ENCODE measurements around the gene PBX2. TPM values are rescaled to one million over a fixed set of nuclear protein-coding genes. Genes with fewer than 3 reads are reported as not detected.
"Not testable (repeated sequence)": the region's sequence is repeated elsewhere in the genome, so short reads cannot be mapped to it uniquely, and the experiment has no call there.

PBX2 gene
- polyA plus RNA-seq, 10 donors: 86.2 to 123 (median 103) TPM

DNA sequence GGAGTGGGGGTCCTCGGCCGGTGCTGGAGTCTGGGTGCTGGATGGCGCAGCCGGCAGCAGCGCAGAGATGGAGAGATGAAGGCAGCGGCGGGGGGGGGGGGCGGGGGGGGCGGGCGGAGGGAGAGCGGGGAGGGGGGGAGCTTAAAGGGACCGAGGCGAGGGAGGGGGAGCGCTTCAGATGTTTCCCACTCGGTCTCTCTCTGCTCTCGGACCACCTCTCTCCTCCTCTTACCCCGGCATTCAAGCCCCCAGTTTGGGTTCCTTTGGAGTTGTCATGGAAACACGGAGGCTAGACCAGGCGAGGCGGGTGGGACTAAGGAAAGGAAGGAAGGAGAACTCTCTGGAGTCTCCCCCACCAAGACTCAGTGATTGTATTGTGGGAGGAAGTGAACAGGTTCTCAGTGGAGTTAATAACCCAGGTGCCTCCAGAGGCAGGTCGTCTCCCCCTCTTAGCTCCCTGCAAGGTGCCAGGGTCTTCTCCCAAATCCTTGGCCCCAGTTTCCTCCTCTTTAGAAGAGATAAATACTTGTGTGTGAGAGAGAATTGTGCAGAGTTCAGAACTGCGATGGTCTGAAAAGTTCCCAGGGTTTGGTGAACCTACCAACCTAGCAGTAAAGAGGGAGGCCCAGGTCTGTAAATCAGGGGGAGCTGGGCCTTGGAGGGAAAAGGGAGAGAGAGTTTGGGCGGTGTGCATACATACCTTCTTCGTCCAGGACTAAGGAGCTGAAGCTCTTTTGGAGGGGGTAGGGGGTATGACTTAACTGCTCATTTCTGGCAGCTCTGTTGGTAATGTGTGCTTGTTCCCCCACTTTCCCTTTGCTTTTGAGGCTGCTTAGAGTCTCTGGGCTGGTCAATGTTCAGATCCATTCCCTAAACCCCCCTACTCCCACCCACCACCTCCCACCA lies 37.9 kb downstream of the PBX2 start, which contains the start of gene PRRT1:
Gene PRRT1, minus strand, starts transcription at position 77 of the 906 bp plus-strand sequence. CDS start 112 bp downstream, outside the sequence.
- DNase-seq: no peak

DNA sequence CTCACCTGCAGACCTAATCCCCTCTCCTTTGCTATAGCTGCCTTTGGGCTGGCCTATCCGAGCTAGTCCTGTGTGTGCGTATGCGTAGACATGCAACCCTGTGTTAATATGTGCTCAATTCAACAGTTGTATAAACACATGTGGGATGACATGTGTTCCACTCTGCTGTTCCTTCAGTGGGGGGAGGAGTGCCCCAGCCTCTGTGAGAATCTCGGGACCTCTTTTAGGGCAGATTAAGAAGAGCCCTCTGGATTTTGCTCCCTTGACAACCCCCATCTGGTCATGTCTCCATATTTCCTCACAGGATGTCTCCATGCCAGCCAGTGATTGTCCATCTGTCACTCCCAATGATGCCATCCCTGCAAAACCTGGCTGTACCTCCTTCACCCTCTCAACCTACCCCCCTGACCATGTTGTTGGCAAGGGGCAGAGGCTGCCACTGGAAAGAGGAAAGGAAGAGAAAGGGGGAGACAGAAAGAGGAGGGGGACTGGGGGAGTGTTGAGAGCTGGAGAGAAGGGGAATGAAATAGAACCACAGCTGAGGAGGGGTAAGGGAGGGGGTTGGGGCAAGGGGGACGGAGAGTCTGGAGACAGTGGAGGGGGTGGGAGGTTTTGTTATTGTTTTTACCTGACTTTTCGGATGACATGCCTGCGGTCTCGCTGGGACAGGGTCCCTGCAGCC lies 38.7 kb downstream of the PBX2 start:
- no peak for DNase-seq

DNA sequence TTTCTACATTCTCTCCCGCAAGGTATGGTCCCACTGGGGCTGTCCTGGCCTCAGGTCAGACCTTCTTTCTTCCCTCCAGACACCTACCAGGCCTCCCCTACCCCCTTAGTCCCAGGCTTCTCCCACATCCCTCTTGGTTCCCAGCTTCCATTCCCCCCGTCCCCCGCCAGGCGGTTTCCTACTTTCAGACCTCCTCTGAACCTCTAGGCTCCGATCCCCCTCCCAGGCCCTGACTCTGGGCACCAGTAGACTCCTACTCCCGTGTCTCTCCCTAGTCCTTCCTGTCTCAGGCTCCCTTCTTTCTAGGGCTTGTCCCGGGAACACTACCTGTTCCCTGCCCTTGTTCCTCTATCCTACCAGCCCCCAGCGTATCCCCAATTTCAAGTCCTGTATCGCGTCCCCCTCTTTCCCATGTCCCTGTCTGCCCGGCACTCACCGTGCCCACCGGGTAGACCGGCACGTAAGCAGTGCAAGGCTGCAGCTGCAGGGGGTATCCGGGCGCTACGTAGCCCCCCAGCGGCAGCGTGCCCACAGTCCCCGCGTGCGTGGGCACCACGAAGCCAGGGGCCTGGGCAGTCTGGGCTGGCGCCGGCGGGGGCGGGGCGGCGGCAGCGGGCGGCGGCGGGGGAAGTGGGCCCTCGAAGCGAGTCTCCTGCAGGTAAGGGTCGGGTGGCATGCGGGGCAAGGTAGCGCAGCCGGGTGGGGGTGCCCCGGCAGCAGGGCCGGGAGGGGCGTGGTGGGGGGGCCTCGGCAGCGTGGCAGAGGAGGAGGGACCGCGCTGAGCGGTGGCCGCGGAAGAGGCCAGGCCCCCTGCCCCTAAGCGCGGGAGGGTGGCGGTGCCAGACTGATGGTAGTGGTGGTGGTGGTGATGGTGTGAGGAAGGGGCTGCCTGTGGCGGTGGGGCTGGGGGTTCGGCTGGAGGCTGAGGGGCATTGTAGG lies 39.8 kb downstream of the PBX2 start:
- no peak for DNase-seq

DNA sequence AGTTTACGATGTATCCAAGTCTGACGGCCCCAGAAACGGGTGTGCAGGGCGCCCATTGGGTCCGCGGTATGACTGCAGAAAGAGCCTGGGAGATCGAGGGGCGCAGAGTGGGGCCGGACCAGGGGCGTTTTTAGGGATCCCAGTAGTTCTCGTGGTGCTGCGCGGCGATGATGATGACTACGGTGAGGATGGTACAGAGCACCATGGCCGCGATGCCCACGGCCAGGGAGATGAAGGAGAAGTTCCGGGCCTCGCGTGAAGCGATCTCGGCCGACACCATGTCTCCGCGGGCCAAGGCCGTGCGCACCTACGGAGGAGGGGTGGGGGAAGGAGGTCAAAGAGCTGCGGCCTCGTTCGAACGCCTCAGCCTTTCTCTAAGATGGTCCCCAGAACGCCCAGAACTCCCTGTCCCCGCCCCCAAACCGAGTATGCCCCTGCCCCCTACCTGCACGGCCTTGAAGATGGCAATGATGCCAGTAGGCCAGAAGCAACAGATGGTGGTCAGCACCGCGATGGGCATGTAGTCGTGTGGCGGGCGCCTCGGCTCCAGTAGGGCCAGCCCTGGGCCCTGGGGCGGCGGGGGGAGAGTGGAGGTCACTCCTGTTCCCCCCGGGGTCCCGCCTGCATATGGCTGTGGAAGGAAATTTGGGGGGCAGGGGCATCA lies 40.8 kb downstream of the PBX2 start:
- no peak for DNase-seq

DNA sequence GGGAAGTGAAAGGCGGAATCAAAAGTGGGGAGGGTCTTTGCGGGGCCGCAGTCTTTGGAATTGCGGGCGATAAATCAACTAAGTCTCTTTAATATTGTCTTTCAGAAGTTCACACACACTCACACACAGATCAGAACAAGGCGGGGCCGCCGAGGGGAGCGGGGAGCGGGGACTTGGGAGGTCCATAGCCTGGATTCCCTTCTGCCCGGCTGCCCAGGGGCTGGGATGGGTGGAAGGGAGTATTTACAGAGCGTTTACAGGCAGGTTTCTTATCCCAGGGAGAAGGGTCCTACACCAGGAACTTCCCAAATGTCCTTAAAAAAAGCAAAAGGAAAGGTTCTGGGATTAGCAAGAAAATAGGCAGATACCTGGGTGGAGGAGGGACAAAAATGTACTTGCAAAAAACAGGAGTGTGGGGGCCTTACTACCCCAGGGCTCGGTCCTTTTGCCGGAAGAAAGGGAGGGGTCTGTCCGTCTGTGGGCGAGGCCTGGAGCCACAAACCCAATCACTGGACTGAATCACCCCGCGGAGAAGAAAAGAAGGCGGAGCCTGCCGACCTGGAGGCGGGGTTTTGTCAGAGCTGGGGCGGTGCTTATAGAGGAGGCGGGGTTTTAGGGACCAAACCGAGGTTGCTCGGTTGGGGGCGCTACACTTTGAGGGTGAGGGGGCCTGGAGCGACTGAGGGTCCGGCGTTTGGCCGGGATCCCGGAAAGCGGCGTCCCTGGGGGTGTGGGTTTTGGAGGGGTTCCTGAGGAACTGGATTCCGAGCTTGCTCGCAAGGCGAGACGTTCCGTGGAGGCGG lies 41.5 kb downstream of the PBX2 start:
- peak in 2 of 3 donors; percentile 59 to 73 for DNase-seq

DNA sequence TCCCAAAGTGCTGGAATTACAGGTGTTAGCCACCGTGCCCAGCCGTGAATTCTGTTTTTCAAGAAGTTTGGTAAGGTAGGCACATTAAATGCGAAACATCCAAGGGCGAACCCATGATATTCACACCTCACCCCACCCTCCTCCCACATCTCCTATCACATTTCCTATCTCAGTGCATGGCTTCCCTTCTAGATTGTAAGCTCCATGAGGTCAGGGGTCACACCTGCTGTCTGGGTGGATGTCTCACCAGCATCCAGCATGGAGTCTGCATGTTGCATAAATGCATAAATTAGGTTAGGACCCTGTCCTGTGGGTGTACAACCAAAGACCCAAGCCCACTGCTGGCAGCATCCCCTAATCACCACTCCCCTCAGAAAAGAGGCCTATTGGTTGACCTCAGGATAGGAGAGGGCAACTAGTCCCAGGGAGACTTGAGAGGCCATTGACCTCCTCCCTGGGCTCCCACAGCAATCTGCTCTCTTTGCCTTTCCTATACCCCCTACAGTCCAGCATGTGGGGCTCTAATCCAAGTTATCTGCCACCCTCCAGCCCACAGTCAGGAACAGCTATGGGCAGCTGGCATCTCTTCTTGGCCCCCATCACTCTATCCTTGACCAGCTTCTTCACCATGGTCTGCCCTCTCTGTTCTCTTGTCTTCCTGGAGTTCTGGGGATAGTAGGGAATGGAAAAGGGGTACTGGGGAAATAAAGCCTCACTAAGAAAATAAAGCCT lies 42.4 kb downstream of the PBX2 start:
- no peak for DNase-seq

DNA sequence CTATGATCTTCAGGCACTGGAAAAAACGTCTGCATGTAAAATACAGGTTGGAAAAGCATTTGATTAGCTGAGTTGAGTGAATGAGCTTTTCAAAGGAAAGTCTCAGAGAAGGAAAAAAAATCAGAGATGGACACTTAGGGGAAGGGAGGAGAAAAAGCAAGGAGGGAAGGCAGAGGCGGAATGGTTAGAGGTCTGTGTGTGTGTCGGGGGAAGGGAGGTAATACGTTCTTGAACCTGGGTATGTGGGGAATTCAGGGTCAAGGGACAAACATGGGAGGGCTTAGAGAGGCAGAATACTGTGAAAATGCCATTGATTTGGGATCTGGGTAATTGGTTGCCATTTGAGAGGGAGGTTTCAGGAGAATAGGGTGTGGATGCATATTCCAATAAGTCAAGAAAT lies 43.3 kb downstream of the PBX2 start:
- DNase-seq: no peak

DNA sequence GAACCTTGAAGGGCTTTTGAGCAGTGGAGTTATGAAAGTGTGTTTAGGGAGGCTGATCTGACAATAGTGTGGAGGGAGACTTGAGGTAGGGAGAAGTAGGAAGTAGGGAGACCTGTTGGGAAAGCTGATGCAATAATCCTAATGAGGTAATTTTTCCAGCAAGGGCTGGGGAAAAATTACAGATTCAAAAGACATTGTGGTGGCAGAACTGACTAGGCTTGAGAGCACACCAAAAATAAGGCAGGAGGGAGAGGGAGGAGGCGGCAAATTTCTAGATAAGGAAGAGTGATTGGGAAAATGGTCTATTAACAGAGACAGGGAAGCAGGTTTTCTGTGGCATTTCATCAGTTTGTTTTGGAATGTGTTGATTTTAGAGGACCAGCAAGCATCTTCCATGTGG lies 43.7 kb downstream of the PBX2 start:
- no peak for DNase-seq

DNA sequence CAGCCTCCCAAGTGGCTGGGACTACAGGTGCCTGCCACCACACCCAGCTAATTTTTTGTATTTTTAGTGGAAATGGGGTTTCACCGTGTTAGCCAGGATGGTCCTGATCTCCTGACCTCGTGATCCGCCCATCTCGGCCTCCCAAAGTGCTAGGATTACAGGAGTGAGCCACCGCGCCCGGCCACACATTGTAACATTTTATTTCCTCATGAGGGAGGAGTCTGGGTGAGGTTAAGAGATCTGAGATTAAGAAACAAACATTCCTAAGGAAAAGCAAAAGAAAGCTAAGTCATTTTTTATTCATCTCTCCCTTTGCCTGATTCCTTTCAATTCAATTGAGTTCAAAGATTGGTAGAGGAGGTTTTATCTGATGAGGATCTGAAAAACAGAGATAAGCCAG lies 45.8 kb downstream of the PBX2 start:
- DNase-seq: not testable (repeated sequence)

DNA sequence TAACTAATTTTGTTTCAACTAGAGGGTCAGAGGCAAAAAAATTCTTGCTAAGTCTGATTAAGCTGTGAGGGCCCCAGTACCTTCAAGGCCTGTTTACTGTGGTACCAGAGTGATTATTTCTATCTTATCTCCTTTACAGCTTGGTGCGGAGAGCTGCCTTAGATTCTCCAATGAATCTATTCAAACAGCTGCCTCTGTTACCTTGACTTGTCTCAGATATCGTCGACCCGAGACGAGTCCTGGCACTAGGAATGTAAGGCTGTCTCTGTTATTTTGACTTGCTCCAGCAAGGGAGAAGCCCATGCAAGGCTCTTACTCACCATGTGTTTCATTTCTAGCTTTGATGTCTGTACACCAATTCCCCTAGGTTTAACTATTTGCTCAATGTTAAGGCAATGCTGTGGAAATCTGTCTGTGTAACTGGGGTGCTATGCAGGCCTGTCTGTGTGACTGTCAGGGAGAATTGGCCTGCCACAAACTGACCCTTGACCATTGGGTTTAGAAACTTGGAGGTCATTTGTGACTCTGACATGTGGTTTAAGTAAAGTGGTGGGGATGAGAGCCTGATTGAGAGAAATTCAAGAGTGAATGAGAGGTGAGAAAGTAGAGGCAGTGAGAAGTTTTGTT lies 49.5 kb downstream of the PBX2 start:
- no peak for DNase-seq

DNA sequence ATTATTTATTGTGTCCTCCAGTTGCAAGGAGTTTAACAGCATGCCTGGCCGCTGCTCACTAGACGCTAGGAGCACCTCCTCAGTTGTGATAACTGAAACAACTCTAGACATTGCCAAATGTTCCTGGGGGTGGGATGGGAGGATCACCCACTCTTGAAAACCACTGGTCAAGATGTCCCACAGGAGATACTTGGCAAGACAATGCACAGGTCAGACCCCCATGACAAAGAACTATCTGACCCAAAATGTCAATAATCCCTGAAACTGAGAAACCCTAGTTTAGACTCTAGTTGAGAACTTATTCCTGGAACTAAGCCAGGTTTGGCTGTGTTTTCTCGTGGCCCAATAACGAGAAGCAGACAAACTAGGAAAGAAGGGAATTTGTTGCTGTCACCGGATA lies 50.4 kb downstream of the PBX2 start:
- DNase-seq: no peak

DNA sequence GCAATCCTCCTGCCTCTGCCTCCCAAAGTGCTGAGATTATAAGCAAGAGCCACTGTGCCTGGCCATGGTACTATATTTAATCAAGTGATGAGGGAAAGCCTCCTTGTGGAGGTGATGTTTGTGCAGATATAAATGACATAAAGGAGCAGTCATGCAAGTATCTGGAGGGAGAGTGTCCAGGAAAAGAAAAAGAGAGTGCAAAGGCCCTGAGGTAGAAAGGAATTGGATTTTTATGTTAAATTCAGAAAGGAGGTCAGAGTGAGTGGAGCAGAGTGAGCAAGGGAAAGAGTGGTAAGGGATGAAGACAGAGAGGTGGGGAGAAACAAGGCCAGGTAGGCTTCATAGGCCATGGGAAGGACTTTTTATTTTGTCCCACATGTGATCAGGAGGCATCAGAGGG lies 52.5 kb downstream of the PBX2 start:
- no peak for DNase-seq

Other genes starting within 250 kb of the PBX2 start
- 1 to 10 TPM; 1.0 to 2.6 (median 1.6) TPM for gene CFB, start 244.1 kb downstream of the PBX2 start, polyA plus RNA-seq (ENCODE audit: insufficient read length in 10 of 10)
- gene NELFE, start 231.2 kb downstream of the PBX2 start, polyA plus RNA-seq (ENCODE audit: insufficient read length in 10 of 10): 10 to 100 TPM; 49.5 to 68.7 (median 64.3) TPM
- 10 to 100 TPM; 17.9 to 35.1 (median 25.0) TPM for gene SKIC2, start 231.0 kb downstream of the PBX2 start, polyA plus RNA-seq (ENCODE audit: insufficient read length in 10 of 10)
- gene DXO, start 218.1 kb downstream of the PBX2 start, polyA plus RNA-seq (ENCODE audit: insufficient read length in 10 of 10): 10 to 100 TPM; 11.4 to 21.4 (median 15.4) TPM
- gene C4A, start 208.1 kb downstream of the PBX2 start, polyA plus RNA-seq (ENCODE audit: insufficient read length in 10 of 10): 10 to 100 TPM in 5 of 10 donors, 1 to 10 TPM in 5; 6.2 to 21.3 (median 10.3) TPM
- 10 to 100 TPM in 9 of 10 donors, 1 to 10 TPM in 1; 8.7 to 25.9 (median 14.3) TPM for gene C4B, start 175.4 kb downstream of the PBX2 start, polyA plus RNA-seq (ENCODE audit: insufficient read length in 10 of 10)
- gene CYP21A2, start 151.8 kb downstream of the PBX2 start, polyA plus RNA-seq (ENCODE audit: insufficient read length in 10 of 10): 1 to 10 TPM in 2 of 10 donors, under 1 TPM in 8; 0.35 to 1.1 (median 0.58) TPM
- 100 to 1,000 TPM in 7 of 10 donors, 10 to 100 TPM in 3; 87.2 to 269 (median 143) TPM for gene TNXB, start 80.9 kb downstream of the PBX2 start, polyA plus RNA-seq (ENCODE audit: insufficient read length in 10 of 10)
- gene ATF6B, start 62.0 kb downstream of the PBX2 start, polyA plus RNA-seq (ENCODE audit: insufficient read length in 10 of 10): 10 to 100 TPM; 33.0 to 55.9 (median 41.5) TPM
- 1 to 10 TPM; 3.3 to 5.4 (median 4.0) TPM for gene FKBPL, start 59.9 kb downstream of the PBX2 start, polyA plus RNA-seq (ENCODE audit: insufficient read length in 10 of 10)
- 1 to 10 TPM in 6 of 10 donors, under 1 TPM in 4; 0.62 to 2.0 (median 1.6) TPM for gene PRRT1, start 38.3 kb downstream of the PBX2 start, polyA plus RNA-seq (ENCODE audit: insufficient read length in 10 of 10)
- 10 to 100 TPM; 22.3 to 37.4 (median 29.0) TPM for gene PPT2, start 36.1 kb downstream of the PBX2 start, polyA plus RNA-seq (ENCODE audit: insufficient read length in 10 of 10)
- gene EGFL8, start 25.6 kb downstream of the PBX2 start, polyA plus RNA-seq (ENCODE audit: insufficient read length in 10 of 10): 10 to 100 TPM; 19.1 to 45.8 (median 25.4) TPM
- 10 to 100 TPM; 55.3 to 64.3 (median 59.1) TPM for gene AGPAT1, start 14.1 kb downstream of the PBX2 start, polyA plus RNA-seq (ENCODE audit: insufficient read length in 10 of 10)
- gene RNF5, start 11.8 kb downstream of the PBX2 start, polyA plus RNA-seq (ENCODE audit: insufficient read length in 10 of 10): 10 to 100 TPM; 39.1 to 54.0 (median 48.7) TPM
- gene AGER, start 5.9 kb downstream of the PBX2 start, polyA plus RNA-seq (ENCODE audit: insufficient read length in 10 of 10): 10 to 100 TPM in 2 of 10 donors, 1 to 10 TPM in 8; 4.9 to 15.9 (median 7.4) TPM
- gene GPSM3, start 2.4 kb upstream of the PBX2 start, polyA plus RNA-seq (ENCODE audit: insufficient read length in 10 of 10): 10 to 100 TPM in 2 of 10 donors, 1 to 10 TPM in 8; 5.0 to 17.7 (median 7.4) TPM
- gene NOTCH4, start 33.9 kb upstream of the PBX2 start, polyA plus RNA-seq (ENCODE audit: insufficient read length in 10 of 10): 10 to 100 TPM; 15.1 to 30.0 (median 22.0) TPM
- under 1 TPM in 1 of 10 donors, not detected in 9; 0.45 TPM for gene TSBP1, start 181.7 kb upstream of the PBX2 start, polyA plus RNA-seq (ENCODE audit: insufficient read length in 10 of 10)
- 1 to 10 TPM in 1 of 10 donors, under 1 TPM in 8, not detected in 1; 0.16 to 1.2 (median 0.39) TPM for gene BTNL2, start 217.0 kb upstream of the PBX2 start, polyA plus RNA-seq (ENCODE audit: insufficient read length in 10 of 10)
- gene HLA-DRA, start 249.7 kb upstream of the PBX2 start, polyA plus RNA-seq (ENCODE audit: insufficient read length in 10 of 10): 10 to 100 TPM; 16.9 to 36.5 (median 29.0) TPM

Data from muscle of back (tissue), 11 donors.